HG03045 (cell line): ENCODE measurements around the gene PIP5KL1.

Source experiments
- ATAC-seq: cut with Tn5 transposase; IDR thresholded peaks from one replicate; pipeline ENCODE4 v1.9.1; 2021; ENCODE audit warnings: mild to moderate bottlenecking, moderate library complexity; ENCODE audit not compliant: unreplicated experiment

PIP5KL1 gene

DNA sequence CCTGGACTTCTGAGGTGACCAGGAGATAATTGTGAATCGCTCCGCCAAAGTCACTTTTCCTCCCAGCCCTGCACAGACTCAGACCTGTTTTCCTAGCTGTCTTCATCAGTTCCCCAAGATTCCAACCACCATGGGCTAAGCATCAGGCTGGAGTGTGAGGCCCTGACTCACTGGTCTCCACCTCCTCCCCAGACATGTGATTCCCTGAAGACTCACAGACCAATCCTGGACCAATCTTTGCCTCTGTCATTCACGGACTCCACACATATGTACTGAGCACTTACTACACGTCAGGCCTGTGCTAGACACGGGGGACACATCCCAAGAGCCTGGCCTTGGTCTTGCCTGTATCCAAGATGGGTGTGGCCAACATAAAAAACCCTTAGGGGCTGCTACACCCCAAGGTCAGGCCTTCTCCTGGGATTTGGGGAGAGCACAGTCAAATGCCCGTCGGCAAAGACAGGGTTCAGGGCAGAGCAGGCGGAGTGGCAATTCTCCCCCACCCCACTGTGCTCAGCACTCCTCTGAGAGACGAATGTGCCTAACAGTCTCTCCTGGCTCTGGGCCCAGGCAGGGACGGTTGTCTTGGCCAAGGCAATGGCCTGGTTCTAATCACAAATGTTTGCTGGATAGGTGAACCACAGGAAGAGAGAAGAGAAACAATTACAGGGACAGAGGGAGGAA, 38.3 kb upstream of the PIP5KL1 start:
- no peak for ATAC-seq

DNA sequence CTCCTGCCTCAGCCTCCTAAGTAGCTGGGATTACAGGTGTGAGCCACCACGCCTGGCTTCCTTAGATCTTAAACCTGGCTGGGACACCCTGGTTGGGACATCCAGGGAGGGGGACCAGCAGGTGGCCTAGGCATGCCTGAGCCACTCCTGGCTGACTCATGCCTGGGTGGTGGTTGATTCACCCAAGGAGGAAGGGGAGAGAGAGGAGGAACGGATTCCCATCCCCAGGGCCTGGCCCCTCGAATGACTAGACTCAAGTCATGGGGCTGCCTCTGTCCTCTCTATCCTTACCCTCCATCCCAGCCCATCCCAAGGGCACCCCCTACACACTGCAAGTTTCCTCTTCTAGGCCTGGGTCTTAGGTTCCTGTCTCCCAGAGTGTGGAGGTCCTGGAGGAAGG, 37.5 kb upstream of the PIP5KL1 start:
- ATAC-seq: no peak

DNA sequence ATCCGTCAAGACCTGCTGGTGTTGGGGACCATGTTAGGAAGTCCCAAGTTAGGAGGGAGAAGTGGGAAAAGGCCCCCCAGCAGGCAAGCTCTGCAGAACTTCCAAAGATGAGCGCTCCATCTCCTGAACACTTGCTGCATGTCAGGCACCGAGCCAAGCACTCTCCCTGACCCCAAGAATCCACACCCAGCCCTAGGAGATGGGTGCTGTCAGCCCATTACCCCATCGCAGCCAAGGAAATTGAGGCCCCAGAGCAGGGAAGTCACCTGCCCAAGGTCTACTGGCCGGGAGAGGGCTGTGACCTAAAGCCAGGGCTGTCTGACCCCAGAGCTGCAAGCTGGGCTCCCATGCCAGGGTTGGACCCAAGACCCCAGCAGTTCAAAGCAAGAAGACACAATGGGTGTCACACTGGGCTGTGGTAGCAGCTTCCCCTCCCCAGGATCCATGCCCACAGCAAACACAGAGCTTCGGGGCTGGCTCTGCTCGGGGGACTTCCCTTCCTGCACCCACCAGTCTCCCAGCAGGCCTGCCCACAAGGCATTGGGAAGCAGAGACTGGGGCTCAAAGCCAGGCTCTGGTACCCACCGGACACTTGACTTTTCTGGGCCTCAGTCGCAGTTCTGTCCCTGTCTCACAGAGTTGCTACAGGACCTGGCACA, 36.7 kb upstream of the PIP5KL1 start:
- ATAC-seq: no peak

DNA sequence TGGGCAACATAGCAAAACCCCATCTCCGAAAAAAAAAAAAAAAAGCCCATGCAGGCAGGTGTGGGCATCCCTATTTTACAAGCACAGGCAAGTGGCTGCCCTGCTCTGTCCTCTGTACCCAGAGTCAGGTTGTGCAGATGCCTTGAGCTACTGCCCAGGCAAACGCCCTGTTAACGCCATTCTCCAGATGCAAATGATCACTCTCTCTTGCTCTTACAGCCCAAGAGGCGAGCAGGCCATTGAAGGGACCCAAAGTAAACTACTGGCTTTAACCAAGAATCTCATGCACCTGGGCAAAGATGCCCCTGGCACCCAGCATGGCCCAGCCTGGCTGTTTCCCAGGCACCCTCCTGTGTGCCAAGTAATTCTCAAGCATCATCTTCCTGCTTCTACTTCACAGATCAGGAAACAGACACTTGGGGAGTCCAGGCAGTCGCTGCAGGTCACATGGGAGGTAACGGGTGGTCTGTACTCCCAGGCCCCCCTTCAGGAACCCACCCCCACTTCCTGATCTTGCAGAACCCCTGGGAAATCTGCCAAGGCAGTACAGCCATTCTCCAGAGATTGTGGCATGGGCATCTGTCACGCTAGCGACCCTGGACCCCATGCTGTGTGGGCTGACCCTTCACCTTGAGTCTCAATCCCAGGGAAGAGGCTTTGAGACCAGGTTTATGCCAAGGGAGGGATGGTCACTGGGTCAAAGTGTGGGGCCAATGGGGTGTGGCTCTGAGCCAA, 36.0 kb upstream of the PIP5KL1 start:
- ATAC-seq: no peak

DNA sequence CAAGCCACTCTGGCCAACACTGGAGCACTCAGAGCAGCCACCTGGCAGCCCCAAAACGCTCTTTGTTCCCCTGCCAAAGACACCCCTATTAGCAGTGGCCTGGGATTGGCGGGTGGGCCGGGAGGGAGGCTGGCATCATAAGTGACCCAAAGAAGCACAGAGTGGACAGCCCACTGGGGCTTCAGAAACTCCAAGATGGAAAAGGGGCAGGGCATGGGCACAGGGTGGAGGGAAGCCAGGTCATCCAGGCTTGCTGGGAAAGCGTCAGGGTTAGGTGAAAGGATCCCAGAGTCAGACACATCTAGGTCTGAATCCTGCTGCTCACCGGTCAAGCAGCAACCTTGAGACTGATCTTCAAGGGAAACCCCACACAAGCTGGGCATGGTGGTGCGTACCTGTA, 35.4 kb upstream of the PIP5KL1 start:
- ATAC-seq: no peak

DNA sequence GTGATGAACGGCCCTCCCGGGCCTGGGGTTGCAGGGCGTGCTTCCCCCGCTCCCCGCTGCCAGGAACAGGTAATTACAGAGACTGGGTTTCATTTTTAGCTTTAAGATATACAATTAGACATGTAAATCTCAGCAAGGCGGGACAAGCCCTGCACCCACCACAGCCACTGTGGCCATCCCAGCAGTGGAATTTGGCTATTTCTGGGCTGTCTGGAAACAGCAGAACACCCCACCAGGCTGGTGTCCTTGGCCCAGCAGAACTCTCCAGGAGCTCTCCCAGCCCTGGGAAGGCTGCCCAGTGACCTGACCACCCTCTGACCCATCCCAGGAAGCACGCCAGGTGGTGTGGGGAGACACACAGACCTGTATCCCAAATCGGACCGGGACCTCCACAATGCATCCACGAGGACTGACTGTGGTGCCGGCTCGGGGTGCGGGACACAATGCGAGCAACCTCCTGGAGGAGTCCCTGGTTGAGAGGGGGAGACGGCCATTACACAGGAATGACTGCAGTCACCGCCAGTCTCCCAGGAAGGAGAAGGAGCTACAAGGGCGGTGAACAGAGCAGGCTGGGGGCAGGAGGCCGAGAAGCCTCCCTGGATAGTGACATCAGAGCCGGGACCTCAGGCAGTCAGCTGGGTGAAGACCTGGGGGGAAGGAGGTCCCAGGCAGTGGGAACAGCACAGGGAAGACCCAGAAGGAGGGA, 32.9 kb upstream of the PIP5KL1 start:
- no peak for ATAC-seq

DNA sequence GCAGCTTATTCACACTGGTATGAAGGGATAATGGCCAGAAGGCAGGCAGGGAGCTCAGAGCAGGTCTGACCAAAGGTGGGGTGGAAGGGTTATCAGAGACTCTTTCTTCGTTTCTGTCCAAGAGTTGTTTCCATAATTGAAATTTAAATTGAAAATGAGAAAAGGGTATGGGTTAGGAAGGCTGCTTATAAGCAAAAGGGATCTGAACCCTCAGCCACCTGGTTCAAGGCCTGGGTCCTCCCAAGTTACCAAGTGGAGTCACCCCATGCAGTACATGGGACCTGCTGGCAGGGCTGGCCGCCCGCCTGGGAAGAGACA, 32.4 kb upstream of the PIP5KL1 start:
- no peak for ATAC-seq

DNA sequence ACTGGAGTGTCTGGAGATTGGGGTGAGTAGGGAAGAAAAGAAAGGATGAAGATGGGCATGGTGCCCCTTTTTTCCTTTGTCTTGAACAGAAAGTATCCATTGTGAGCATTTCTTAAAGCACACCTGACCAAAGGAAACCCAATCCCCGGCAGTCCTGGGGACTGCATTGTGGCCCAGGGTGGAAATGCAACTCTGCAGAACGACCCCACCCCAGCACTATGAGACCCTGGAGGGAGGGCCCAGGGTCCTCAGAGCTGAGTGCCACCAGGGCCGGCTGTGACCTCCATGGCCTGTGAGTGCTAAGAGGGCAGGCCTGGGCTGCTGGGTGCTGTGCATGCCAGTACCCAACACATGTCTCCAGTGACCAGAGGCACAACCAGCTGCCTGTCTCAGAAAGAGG, 31.7 kb upstream of the PIP5KL1 start:
- no peak for ATAC-seq

DNA sequence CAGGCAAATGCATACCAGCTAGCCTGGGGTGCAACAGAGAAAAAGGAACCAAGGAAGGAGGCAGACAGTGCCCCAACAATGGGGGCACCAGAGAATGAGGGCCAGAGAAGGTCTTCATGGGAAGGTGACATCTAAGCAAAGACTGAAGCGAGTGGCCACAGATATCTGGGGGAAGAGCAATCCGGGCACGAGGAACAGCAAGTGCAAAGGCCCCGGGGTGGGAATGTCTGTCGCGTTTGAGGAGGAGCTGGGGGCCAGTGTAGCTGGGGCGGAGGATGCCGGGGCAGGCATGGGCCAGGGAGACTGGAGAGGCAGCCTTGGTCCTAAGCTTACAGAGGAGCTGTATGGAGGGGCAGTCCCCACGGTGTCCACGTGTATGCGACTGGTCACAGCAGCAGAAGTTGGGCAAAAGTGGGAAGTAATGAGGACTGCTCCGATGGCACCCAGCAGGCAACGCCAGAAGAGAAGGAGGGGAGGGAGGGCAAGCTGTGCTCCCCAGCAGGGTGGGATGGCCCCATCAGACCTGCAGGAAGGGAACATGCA, 31.1 kb upstream of the PIP5KL1 start:
- ATAC-seq: no peak

DNA sequence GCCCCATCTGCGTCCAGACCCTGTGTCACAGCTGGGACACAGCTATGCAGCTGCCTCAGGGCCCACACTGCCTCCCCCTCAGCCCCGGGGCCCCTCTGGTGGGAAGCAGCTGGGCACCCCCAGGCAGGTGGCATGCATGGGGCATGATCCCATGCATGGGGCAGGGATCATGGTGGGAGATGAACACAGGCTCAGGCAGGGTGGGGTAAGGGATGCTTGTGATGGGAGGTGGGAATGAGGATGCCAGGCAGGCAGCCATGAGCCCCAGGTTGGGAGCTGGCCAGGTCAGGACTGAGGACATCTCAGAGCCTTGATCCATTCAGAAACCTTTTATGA, 30.5 kb upstream of the PIP5KL1 start:
- ATAC-seq: no peak

DNA sequence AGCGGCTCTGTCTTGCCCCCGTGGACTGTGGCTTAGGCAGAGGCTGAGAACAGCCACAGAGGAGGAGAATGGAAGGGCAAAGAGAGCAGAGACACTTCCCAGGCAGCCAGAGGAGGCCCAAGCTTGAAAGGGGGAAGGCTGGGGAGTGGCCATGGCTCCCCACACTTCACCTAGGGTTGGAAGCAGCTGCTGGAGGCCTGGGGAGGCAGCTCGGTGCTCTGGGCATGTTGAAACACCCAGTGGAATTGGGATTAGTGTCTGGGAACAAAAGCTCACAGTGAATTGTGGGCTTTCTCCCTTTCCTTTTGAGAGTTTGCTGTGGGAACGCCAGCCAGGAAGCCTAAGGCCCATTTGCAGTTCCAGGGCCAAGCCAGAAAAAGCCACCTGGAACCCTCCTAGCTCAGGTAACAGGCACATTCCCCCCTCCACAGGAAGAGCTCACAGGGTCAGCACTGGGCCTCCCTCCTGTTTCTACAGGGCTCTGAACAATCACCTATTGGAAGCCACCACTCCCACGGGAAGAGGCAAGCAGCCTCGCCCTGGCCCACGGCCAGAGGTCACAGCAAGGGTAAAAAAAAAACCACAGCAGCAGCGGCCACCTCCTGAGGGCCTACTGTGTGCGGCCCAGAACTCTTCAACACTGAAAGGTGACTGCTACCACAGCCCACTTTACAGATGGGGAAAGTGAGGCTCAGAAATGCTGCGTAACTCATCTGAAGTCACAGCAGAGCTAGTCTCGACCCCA, 30.0 kb upstream of the PIP5KL1 start:
- no peak for ATAC-seq

DNA sequence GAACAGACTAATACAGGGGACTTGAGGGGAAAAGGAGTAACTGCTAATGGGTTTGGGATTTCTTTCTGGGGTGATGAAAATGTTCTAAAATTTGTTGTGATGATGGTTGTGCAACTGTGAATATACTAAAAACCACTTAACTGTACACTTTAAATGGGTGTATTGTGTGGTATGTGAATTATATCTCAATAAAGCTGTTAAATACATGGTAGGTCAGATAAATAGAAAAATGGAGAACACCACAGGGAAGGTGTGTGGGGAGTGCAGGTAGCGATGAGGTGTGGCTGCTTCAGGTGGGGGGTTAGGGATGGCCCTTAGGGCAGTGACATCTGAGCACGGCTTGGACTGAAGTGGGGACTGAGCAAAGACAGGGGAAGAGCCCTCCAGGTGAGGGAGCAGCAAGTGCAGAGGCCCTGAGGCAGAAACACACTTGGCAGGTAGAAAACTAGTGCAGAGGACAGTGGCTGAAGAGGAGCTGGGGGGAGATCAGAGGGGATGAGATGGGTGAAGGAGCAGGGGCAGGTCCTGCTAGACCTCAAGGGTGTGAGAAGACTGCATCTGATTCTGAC, 29.3 kb upstream of the PIP5KL1 start:
- ATAC-seq: no peak

DNA sequence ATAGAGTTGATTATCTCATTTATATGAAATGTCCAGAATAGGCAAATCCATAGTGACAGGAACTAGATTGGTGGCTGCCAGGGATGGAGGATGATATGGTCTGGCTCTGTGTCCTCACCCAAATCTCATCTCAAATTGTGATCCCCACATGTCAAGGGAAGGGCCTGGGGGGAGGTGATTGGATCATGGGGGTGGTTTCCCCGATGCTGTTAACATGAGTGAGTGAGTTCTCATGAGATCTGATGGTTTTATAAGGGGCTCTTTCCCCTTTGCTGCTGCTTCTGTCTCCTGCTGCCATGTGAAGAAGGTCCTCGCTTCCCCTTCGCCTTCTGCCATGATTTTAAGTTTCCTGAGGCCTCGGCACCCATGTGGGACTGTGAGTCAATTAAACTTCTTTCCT, 28.8 kb upstream of the PIP5KL1 start:
- no peak for ATAC-seq

DNA sequence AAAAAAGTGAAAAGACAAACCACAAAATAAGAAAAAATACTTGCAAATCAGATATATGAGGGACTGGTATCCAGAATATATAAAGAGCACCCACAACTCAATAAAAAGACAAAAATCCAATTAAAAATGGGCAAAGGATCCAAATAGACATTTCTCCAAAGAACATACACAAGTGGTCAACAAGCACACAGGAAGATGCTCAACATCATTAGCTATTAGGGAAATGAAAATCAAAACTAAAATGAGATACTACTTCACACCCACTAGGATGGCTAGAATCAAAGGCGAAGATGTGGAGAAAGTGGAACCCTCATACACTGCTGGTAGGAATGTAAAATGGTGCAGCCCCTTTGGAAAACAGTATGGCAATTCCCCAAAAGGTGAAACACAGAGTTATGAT, 28.2 kb upstream of the PIP5KL1 start:
- no peak for ATAC-seq

DNA sequence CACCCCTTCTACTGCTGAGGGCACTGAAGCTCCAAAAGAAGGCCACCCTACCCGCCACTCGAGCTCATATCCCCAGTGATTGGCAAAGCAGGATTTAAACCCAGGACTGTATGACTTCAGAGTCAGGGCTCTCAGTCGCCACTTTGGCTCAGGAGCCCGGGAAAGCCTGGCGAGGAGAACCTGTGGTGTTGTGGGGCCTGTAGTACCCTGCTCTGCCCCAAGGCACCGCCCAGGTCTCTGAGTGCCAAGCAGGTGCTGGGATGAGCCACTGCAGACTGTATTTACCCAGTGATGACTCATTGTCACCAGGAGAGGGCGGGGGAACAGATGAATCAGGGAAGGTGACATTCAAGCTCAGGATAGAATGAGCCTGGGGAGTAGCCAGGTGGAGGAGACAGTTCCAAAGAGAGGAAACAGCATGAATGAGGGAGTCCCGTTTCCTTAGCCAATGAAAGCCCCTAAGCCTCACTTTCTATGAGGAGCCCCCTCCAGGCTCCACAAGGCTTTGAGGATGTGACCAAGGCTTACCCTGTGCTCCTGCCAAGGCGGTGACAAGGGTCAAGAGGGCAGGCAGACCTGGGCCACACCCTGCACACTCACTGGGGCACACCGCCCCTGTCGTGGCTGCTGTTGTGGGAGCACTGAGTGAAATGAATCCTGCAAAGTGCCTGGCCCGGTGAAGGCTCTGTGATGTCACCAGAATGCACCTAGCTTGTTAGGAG, 24.9 kb upstream of the PIP5KL1 start:
- ATAC-seq: no peak

DNA sequence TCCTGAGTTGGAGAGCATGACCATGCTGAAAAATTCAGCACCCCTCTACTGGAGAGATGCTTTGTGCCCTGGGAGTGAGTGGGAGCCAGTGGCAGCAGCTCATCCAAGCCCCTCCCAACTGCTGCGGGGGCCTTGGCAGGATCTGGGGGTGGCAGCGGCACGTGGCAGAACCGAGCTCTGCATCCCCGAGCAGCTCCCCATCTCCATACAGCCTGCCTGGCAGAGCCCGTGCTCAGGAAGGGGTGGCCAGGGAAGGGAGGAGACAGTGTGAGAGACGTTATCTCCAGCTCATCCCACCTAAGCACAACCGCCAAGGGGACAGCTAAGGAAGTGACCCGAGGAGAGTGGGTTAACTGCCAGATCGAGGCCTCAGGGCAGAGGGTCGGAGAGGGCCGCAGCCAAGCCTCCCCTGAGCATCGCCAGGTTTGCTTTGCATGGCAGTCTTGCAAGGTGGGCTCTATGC, 24.3 kb upstream of the PIP5KL1 start:
- ATAC-seq: no peak

DNA sequence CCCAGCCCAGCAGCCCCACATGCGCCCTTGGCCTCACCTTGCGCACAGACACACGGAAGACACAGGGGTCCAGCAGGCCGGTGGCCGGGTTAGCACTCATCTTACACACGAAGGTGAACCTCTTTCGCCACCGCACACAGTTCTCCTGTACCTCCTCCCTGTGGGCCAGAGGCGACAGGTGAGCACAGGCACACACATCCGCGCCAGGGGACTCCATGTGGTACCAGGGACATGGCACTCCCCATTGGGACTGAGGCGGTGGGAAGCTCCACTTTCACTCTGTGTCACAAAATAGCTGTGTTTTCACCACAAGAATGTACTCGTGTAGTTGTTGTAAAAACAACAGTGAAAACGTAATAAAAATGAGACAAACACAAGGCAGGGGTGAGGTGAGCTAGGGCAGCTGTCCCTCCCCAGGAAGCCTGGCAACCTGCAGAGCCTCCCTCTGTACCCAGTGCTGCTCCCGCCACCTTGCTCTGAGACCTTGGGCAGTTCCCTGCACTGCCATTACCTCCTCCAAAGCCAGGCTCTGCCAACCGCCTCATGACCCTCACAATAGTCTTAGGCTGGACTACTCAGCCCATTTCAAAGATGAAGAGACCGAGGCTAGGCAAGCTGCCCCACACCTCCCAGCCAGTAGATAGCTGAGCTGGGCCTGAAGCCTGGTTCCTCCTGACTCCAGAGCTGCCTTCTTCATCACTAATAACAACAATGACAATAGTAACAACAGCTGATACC, 23.4 kb upstream of the PIP5KL1 start:
- no peak for ATAC-seq

DNA sequence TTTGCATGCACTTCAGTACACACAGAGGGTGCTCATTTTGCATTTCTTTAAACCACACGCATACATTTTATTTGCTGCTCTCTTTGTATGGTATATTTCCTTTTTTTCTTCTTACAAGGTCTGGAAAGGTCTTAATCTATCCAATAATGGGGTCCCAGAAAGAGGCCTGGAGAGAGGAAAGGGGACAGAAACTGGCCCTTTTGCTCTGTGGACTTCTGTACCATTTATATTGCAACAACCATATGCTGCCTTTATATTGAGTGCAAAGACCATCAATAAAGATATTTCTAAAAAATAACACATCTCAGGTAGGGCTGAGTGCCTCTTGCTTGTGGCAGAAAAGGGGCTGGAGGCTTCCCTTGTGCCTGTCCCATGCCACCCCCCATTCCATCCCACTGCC, 22.6 kb upstream of the PIP5KL1 start:
- no peak for ATAC-seq
